ENCODE measurements around the gene PLA2G3.

Gene PLA2G3

DNA sequence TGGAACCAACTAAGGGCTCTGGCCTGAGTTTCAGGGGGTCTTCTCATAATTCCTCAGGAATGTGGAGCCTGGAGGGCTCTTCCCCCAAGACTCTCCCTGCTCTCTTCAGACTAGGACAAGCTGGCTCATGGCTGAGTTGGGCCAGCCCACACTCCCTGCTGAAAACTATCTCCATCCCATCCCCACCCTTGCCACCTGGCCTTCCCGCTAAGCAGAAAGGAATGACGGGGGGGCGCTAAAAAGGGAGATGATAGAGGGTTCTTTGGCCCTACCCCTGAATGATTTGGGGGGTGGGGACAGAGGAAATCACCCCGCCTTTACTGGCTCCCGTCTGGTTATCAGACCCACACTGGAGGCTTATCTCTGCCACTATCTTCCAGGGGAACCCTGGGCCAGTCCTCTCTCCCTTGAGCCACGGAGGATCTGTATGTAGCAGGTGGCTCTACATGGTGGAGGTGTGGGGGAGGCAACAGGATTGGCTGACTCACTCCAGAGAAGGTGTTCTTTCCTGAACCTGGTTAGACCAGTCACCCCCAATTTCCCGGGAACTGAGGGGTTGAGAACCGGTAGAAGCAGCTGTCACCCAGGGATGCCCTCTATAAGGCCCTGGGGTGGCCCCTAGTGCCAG is 53.5 kb downstream of the PLA2G3 start:
- H3K27ac ChIP-seq: no peak overlapping the region
- TF ChIP-seq, protein P1, sequence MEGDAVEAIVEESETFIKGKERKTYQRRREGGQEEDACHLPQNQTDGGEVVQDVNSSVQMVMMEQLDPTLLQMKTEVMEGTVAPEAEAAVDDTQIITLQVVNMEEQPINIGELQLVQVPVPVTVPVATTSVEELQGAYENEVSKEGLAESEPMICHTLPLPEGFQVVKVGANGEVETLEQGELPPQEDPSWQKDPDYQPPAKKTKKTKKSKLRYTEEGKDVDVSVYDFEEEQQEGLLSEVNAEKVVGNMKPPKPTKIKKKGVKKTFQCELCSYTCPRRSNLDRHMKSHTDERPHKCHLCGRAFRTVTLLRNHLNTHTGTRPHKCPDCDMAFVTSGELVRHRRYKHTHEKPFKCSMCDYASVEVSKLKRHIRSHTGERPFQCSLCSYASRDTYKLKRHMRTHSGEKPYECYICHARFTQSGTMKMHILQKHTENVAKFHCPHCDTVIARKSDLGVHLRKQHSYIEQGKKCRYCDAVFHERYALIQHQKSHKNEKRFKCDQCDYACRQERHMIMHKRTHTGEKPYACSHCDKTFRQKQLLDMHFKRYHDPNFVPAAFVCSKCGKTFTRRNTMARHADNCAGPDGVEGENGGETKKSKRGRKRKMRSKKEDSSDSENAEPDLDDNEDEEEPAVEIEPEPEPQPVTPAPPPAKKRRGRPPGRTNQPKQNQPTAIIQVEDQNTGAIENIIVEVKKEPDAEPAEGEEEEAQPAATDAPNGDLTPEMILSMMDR (conservative IDR thresholded peaks at IDR 0.05): no peak

DNA sequence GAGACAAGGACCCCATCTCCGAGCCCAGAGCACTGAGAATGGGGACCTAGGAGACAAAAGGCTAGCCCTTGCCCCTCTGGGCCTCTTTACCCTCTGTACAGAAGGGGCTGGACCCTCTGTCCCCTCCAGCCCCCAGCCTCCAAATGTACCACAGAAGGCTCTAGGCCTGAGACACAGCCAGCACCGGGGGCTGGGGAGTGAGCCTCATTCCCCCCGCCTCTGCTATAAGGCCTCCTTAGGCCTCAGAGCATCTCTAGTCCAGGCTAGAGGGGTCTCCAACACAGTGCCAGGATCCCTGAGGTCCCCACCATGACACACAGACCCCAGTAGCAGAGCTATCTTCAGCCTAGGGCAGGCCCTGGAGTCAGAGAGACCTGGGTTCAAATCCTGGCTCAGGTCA is 54.4 kb downstream of the PLA2G3 start:
- no peak overlapping the region for H3K27ac ChIP-seq
- TF ChIP-seq, protein P1 (conservative IDR thresholded peaks at IDR 0.05): no peak

DNA sequence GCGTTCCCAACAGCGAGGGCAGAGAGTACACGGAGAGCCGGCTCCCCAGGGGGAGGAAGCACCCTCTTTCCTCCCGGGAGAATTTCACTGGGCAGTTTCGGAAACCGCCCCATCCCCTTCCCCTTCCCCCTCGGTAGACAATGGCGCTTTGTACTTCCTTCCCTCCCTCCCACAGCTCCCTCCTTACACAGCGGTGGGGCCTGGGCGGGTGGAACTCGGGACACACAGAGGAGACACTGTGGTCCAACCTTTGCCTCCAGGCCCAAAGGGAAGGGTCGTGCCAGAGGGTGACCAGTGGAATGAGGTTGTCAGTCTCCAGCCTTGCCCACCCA is 54.8 kb downstream of the PLA2G3 start:
- TF ChIP-seq, protein P1 (conservative IDR thresholded peaks at IDR 0.05): no peak
- H3K27ac ChIP-seq: no peak overlapping the region

DNA sequence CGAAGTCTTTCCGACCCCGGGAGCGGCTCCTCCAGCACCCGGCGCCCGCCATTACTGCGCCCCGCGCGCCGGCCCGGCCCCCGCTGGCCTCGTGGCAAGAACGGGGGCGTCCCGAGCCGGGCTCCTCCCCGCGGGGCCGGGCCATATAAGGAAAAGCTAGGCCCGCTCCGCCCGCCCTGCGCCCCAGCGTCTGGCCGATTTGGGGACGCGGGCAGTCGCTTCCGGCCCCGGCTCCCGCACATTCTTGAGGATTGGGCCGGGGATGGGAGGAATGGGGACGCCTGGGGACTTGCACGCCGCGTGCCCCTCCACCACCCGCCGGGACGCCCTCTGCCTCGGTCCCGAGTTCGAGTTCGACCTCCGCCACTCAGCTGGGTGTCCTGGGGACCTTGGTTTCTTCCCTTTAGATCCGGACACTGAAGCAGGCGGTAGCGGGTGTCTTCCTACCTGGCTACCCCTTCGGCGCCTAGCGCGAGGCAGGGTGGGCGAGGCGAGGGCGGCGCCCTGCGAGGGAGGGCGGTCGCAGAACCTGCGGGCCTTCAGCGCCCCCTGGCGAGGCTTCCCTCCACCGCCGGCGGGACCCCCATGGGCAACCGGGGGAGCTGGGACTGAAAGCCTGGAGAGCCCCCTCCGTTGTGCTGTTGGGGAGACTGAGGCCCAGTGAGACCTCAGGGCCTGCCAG is 55.4 kb downstream of the PLA2G3 start:
- TF ChIP-seq, protein P1 (conservative IDR thresholded peaks at IDR 0.05): no peak; the same call in 1 of the 2 replicates
- H3K27ac ChIP-seq: no peak overlapping the region
